Tibial artery (tissue), 4 donors: Measurements from ENCODE around the gene SLC16A14.

Experiments used
- DNase-seq, 2 donors: peaks; one replicate each; pipeline ENCODE4 v3.0.0-alpha.2; 2019
- H3K27ac ChIP-seq, 2 donors: fragments of 200-600 bp; sonication (generic) in 1 of 2; 1 replicate in 1 of 2; 2 replicates in 1 of 2; pipeline ENCODE4 v1.5.1; 2018 to 2019; ENCODE audit warnings: mild to moderate bottlenecking in 1 of 2
- H3K27me3 ChIP-seq, 2 donors: fragments of 200-600 bp; sonication (generic) in 1 of 2; one replicate each; pipeline versions ENCODE4 v1.5.1 to v1.6.0; 2016 to 2019
- H3K36me3 ChIP-seq, 3 donors: fragments of 200-600 bp; sonication (generic) in 2 of 3; one replicate each; pipeline ENCODE4 v1.5.1; 2016 to 2019; ENCODE audit warnings: mild to moderate bottlenecking in 2 of 3
- H3K4me1 ChIP-seq, 4 donors: fragments of 200-600 bp; sonication (generic) in 2 of 4; 1 replicate in 3 of 4; 2 replicates in 1 of 4; pipeline ENCODE4 v1.5.1; 2016 to 2019
- H3K4me3 ChIP-seq, 2 donors: fragments of 200-600 bp; sonication (generic) in 1 of 2; 1 replicate in 1 of 2; 2 replicates in 1 of 2; pipeline ENCODE4 v1.5.1; 2018 to 2019; ENCODE audit warnings: mild to moderate bottlenecking in 2 of 2
- H3K9me3 ChIP-seq, 3 donors: fragments of 200-600 bp; sonication (generic) in 1 of 3; one replicate each; pipeline ENCODE4 v1.5.1; 2016 to 2019
- intact Hi-C: fragments of 100-400 bp; cut with DNase I; formaldehyde crosslinking; loops from one replicate; pipeline ENCODE4 v1.15.0; 2023; ENCODE audit warnings: low total_unique reads
- TF ChIP-seq, protein P1 (sequence below), 2 experiments: fragments of 200-600 bp in 1 of 2; fragments of 450-650 bp in 1 of 2; IDR thresholded peaks; one replicate each; pipeline ENCODE4 v1.5.1; 2017 to 2019; ENCODE audit warnings: antibody characterized with exemption in 2 of 2, mild to moderate bottlenecking in 1 of 2, moderate library complexity in 1 of 2

SLC16A14 gene

DNA sequence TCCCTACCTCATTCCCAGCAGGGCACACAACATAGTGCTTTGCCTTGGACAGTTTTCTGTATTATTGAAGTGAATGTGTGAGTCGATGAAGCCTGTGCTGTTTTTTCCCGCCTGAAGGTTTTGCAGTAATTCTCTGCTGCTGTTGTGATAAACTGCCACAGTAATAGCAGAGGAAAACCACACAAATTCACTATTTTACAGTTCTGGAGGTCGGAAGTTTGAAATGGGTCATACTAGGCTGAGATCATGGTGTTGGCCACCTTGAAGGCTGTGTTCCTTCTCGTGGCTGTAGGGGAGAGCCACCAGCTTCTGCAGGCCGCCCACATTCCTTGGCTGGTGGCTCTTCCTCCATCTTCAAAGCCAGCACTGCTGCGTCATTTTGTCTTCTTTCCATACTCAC, 678 bp upstream of the SLC16A14 start:
- Histone ChIP-seq H3K27ac (no peak overlapping the region), H3K9me3 (no peaks in the 10 kb centered on the region), H3K36me3 (no peaks in the 10 kb centered on the region), H3K4me1 (peaks cover 0 to 16% (median 8%) of the 10 kb centered on the region in 4 donors), H3K4me3 (no peak overlapping the region), H3K27me3 (no peaks in the 10 kb centered on the region)
- TF ChIP-seq, protein P1, sequence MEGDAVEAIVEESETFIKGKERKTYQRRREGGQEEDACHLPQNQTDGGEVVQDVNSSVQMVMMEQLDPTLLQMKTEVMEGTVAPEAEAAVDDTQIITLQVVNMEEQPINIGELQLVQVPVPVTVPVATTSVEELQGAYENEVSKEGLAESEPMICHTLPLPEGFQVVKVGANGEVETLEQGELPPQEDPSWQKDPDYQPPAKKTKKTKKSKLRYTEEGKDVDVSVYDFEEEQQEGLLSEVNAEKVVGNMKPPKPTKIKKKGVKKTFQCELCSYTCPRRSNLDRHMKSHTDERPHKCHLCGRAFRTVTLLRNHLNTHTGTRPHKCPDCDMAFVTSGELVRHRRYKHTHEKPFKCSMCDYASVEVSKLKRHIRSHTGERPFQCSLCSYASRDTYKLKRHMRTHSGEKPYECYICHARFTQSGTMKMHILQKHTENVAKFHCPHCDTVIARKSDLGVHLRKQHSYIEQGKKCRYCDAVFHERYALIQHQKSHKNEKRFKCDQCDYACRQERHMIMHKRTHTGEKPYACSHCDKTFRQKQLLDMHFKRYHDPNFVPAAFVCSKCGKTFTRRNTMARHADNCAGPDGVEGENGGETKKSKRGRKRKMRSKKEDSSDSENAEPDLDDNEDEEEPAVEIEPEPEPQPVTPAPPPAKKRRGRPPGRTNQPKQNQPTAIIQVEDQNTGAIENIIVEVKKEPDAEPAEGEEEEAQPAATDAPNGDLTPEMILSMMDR (IDR thresholded peaks at IDR 0.05): no peak
- intact Hi-C loops: loop anchor here (5.0 kb wide), 1 partner anchor 88 kb away; no protein-coding TSS in a partner anchor
- no peak for DNase-seq

DNA sequence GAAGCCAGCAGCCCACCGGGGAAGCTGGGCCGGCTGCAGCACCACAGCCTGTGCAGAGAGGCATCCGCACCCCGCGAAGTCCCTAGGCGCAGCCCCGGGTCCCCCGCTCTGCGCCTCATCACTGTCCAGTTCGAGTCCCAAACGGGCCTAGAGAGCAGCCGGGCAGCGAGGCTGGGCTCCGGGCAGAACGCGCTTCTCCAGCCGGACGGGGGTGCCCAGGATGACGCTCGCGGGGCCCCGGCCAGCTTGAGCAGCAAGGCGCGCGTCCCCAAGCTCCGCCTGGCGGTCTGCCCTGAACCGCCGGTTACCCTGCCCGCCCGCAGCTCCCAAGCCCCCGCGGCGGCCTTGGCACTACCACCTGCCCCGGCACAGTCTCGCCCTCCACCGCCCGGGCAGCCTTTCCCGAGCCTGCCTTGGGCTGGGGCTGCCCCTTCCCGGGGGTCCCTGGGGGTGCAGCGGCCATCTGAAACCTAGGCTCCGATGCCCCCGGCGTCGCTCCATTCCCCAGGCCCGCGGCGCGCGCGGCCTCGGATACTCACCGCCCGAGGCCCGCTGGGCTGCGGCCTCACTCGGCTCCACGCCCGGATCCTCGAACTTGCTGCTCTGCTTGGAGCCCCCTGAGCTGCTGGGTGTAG, 591 bp downstream of the SLC16A14 start:
- TF ChIP-seq, protein P1 (IDR thresholded peaks at IDR 0.05): peak in 1 of 2 experiments; percentile 10
- peak; percentile 23 to 69 for DNase-seq

DNA sequence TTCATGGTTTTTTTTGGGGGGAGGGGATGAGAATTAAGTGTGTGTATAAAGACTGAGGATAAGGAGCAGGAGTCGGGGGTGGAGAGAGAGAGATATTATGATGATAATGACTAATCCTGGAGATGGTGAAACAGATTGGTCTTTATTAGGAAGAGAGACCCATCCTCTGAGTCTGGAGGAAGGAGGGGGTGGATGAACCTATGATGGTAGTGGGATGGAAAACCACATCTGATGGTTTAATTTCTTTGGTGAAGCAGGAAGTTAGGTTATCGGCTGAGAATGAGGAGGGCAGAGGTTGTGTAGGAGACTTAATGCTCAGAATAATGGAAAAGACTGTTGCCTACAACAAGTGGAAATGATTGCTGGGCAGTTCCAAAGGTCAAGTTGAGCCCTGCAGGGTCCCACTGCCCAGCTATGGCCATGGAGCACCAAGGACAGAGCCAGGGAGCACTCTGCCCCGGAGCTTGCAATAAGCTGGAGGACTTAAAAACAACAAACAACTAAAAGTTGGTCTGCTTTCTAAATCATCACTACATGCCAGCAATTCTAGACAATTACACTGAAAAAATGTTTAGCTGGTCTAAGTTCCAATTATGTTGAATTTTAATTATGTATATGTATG, 7.9 kb downstream of the SLC16A14 start:
- no peak overlapping the region for H3K27ac ChIP-seq
- no peaks in the 10 kb centered on the region for H3K36me3 ChIP-seq
- H3K4me1 ChIP-seq: no peaks in the 10 kb centered on the region
- DNase-seq: no peak
- H3K9me3 ChIP-seq: no peaks in the 10 kb centered on the region
- H3K4me3 ChIP-seq: no peak overlapping the region
- H3K27me3 ChIP-seq: no peaks in the 10 kb centered on the region
- intact Hi-C loops: no loop called here
- TF ChIP-seq, protein P1 (IDR thresholded peaks at IDR 0.05): no peak

More for the DNA sequence above, 591 bp downstream of the SLC16A14 start:
- Histone ChIP-seq H3K4me1 (peaks cover 0 to 16% (median 8%) of the 10 kb centered on the region in 4 donors), H3K36me3 (no peaks in the 10 kb centered on the region), H3K27me3 (no peaks in the 10 kb centered on the region), H3K27ac (peak overlapping the region; percentile 46 to 64), H3K9me3 (no peaks in the 10 kb centered on the region), H3K4me3 (peak overlapping the region; percentile 63 to 65)
- intact Hi-C loops: loop anchor here (5.0 kb wide), 1 partner anchor 89 kb away; no protein-coding TSS in a partner anchor

DNA sequence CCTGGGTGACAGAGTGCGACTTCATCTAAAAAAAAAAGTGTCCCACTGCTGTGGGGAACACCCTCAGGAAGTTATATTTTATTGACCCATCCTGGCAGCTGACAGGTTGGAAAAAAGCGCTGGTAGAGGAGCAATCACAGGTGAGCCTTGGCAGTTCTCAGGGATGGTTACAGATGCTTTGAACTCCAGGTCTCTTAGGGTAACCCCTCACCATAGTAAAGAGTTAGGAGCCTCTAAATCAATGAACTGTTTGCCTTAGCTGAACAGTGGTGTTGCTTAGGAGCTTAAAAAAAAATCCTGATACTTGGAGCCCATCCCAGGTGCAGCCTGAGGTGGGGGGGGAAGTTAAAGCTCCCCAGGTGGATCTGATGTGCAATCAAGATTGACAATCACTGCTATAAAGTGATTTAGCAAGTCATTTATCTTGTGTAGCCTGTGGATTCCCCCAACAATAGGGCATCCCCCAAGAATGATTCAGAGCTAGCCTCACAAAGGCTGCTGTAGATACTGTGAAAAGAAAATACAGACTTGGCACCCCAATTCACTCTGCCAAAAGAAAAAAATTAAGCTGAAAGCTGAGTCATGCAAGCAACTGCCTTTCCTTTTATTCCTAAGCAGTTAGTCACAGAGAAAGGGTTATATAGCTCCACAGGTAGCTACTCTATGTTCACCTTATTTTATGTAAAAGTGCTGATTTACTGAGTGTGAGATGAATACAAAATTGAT, 14.8 kb downstream of the SLC16A14 start:
- TF ChIP-seq, protein P1 (IDR thresholded peaks at IDR 0.05): no peak
- no peaks in the 10 kb centered on the region for H3K36me3 ChIP-seq
- intact Hi-C loops: no loop called here
- H3K27ac ChIP-seq: no peak overlapping the region
- H3K4me3 ChIP-seq: no peak overlapping the region
- H3K9me3 ChIP-seq: no peaks in the 10 kb centered on the region
- H3K4me1 ChIP-seq: no peaks in the 10 kb centered on the region
- DNase-seq: no peak
- no peaks in the 10 kb centered on the region for H3K27me3 ChIP-seq

DNA sequence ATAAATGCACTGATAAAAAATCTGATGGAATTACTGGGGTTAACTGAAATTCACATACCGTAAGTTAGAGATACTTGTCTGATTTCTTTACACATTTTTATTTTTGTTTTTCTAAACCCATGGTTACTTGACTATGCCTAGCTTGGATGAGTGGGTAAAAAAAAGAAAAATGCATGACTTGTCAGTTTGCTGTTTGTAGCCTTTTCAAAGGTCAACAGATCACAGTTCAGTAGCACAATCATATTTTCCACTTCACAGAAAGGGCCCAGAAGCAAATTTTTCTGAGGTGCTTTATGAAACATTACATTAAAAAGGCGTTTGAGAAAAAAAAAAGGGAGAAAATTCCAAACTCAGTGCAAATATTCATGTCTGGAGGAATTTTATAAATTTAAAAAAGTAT, 16.4 kb downstream of the SLC16A14 start:
- no peak for DNase-seq
- no peak overlapping the region for H3K4me3 ChIP-seq

More for the DNA sequence above, 16.4 kb downstream of the SLC16A14 start:
- no peaks in the 10 kb centered on the region for H3K9me3 ChIP-seq
- TF ChIP-seq, protein P1 (IDR thresholded peaks at IDR 0.05): no peak
- H3K27me3 ChIP-seq: no peaks in the 10 kb centered on the region
- no peaks in the 10 kb centered on the region for H3K36me3 ChIP-seq
- H3K27ac ChIP-seq: no peak overlapping the region
- no peaks in the 10 kb centered on the region for H3K4me1 ChIP-seq
- intact Hi-C loops: no loop called here
